GM21825 (cell line): ENCODE results near the gene BBC3.

ENCODE experiments used
- ATAC-seq: cut with Tn5 transposase; IDR thresholded peaks from one replicate; pipeline ENCODE4 v1.9.1; 2021; ENCODE audit warnings: mild to moderate bottlenecking, moderate library complexity; ENCODE audit not compliant: unreplicated experiment

BBC3 gene

DNA sequence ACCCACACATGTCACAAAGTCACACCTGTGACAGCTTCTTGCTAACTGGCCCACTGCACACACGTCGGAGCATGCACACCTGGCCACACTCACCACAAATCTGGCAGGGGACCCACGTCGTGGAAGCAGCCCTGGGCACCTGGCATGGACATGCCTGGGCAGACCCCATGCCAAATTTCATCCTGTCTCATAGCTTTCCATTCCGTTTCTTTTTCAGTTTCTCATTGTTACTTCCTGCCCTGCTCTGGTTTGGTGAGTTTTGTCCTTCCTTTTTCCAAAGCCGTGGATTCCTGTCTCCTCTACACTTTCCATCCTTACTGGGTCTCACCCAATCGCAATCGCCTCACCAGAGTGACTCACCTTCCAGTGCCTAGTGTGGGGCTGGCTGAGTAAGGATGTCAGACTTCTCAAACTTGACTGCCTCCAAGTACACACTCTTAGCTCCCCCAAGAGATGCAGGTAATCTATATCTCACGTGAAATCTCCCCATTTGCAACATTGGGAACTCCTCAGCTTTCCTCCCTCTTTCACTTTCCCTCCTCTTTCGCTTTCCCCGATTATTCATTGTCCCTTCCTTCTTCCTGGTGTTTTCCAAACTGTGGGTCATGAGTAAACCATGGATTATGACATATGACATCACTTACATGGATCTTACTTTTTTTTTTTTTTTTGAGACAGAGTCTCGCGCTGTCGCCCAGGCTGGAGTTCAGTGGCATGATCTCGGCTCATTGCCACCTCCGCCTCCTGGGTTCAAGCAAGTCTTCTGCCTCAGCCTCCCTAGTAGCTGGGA lies 1.6 kb upstream of the BBC3 start:
- no peak for ATAC-seq

DNA sequence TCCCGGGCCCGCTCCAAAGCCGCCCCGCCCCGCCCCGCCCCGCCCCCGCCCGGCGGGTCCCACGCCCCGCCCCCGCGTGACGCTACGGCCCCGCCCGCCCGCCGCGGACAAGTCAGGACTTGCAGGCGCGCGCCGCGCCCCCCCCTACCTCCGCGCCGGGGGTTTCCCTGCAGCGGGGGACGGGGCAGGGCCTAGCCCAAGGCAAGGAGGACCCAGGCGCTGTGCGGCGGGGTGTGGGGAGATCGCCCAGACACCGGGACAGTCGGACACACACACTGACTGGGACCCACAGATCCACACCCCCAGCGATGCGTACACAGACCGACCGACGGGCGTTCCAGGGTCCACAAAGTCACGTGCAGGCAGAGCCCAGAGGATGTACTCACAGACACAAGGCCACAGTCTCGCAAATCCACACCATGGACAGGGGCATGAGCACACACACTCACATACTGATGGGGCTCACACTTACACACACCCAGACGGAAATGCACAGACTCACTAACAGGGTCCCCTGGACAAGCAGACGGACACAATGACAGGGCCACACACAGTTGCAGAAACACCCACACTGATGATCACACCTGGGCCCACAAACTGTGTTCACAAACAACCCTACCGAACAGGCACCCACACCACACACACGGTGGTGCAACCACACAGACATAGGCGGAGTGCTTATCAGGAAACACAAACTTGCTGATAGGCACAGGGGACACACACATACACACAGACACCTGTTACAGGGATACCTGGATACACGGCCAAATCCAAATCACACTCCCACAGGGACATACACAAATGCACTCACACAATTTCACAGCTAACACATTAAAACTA lies 436 bp upstream of the BBC3 start:
- ATAC-seq, result peak; percentile 33

DNA sequence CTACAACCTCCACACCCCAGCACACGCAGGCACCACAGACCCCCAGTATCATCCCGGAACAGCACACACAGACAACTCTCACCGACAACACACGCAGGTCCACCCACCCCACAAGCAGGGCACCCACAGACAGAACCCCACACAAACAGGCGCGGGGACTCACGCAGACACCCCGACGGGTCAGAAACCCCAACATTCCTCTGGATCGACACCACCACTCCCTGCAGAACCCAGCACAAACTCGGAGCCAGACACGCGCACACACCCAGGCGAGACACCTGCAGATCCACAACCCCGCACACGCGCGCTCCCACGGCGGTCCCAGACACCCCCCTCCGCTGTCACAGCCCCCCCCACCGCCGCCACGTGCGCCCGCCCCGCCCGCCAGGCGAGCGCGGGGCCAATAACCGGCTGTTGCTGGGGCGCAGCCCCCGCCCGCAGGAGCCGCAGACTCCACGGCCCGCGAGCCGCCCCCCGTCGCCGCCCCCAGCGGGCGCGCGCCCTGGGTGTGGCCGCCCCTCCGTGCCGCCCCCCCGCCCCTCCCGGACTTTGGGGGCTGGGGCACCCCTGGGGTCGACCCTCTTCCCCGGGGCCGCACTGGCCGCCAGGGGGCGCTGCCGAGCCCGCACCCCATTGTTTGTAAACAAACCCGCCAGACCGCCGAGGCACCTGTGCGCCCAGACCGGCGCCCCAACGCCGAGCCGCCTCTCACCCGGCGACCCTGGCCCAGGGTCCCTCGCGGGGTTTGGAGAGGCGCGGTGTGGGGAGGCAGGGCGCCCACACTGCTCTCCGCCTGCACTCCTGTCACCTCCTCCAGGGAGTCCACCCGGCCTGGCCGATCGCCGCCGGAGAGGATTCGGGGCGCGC lies 712 bp downstream of the BBC3 start:
- no peak for ATAC-seq

DNA sequence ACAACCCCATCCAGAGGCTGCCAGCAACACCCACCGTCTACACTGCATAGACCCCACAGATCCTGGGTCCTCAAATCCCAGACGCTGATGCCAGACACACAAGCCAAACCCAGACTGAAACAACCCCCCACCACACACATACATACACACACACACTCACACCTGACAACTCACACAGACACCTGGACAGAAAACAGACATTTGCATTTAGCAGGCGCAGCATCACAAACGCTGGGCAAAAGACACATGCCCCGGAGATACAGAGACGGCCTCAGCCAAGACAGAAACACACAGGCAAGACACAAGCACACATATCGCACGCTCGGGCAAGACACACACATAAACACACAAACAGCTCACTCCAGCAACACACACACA lies 1.3 kb downstream of the BBC3 start:
- no peak for ATAC-seq

DNA sequence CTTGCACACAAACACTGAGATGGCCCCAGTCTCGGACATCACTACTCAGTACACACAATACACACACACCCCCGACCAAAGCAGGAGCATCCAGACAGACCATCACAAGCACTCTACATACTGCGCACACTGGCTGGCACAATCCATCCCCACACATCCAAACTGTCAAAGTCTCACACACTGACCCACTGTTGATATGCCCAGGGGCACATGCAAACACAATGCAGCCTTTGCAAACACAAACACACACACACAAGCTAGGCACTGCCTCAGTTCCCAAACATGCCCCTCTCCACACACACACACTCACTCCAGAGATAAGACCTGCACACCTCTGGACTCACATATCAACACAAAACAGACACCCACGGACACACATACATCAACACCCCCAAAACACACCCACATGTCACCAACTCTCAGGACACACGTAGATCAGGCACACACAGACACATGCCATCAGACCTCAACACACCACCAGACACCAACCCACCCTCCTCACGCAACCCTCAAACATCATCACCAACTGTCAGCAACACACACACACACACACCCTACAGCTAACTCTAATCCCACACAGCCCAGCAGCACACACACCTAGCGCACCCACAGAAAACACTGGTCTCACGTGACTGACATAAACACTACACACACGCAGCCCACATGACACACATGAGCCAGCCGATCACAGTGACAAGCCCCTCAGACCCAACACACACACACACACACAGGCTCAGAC lies 1.9 kb downstream of the BBC3 start:
- no peak for ATAC-seq

DNA sequence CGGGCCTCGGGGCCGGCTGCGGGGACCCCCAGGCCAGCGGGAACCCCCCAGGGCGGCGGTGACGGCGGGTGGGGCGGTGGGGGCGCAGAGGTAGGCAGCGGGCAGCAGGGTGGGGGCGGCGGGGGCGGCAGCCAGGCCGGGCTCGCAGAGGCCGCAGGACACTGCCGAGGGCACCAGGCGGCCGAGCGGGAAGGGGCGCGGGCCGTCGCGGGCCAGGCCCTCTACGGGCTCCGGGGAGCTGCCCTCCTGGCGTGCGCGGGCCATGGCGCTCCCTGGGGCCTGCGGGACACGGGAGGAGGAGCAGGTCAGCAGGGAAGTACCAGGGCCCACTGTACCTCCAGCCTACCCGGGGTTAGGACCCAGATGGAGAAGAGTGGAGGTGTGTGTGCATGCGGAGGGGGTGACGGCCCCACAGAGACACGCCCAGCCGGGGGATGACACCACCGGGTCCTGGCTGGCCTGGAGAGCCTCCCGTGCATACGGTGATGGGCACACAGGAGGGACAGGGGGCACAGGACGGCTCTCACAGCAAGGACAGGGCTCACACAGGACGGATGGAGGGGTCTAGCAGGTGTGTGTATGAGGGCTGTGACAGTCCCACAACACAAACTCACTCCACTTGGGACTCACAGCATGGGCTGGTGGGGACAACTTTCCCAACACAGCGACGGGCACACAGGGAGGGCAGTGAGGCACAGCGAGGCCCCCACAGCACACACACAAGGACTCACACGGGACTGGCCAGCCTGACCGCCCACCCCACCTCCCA lies 2.6 kb downstream of the BBC3 start:
- ATAC-seq, result no peak

DNA sequence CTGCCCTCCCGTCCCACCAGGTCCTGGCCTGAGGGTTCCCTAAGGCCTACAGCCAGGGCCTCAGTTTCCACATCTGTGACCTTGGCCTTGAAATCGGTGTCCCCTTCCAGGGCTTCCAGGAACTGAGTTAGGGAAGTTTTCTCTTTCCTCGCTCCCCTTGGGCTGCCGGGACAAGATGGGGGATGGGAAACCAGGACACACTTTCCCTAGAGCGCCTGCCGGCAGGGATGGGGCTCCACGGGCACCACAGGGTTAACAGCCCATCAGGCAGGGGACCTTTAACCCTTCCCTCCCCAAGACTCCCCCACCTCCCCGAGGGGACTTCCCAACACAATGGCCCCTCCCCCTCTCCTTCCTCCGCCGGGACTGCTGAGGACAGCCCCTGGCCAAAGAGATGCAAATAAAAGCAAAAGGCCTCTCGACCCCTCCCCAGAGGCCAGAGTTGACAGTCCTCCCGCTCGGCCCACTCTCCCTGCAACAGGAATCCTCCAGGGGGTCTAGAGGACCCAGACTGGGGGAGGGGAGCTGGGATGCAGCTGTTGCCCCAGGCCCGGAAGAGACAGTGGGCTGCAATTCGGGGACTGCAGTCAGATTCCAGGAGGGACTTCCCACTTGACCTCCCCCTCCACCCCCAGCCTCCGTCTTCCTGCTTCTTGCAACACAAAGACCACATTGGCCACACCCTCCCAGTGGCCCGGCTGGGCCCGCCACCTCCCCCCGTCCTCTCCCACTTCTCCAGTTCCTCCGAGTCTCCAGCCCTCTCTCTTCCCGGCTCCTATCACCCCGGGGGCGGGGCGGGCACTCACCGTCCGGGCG lies 3.4 kb downstream of the BBC3 start:
- no peak for ATAC-seq

DNA sequence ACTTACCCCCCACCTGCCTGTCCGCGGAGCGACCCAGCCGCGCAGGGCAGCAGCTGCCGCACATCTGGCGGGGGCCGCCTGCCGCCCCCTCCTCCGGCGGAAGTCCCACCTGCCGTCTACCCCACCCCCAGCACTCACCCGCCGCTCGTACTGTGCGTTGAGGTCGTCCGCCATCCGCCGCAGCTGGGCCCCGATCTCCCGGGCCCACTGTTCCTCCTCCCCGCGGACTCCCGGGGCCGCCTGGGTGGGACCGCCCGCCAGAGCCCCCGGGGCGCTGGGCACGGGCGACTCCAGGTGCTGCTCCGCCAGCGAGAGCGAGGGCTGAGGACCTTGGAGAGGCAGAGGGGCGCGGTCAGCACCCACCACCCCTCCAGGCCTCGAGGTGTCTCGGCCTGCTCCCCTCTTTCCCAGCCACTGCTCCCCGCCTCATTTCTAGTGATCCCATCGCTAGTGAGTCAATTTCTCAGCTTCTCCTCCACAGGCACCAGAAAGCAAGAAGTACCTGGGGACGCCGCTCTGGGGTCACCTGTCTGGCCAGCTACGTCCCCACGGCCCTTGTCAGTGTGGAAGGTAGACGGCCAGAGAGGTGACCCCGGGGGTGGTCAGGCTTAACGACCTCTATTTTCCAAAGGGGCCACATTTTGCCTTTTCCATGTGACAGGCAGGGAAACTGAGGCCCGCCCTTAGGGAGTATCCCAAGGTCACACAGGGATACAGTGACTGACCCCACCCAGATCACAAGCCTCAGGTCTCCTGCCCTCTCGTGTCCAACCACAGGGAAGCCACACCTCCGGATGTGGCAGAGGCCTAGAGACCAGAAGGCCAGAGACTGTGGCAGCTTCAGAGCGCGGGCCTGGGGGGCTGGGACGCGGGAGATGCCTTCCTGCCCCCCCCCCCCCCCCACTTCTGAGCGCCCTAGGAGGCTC lies 4.3 kb downstream of the BBC3 start:
- peak; percentile 31 for ATAC-seq

DNA sequence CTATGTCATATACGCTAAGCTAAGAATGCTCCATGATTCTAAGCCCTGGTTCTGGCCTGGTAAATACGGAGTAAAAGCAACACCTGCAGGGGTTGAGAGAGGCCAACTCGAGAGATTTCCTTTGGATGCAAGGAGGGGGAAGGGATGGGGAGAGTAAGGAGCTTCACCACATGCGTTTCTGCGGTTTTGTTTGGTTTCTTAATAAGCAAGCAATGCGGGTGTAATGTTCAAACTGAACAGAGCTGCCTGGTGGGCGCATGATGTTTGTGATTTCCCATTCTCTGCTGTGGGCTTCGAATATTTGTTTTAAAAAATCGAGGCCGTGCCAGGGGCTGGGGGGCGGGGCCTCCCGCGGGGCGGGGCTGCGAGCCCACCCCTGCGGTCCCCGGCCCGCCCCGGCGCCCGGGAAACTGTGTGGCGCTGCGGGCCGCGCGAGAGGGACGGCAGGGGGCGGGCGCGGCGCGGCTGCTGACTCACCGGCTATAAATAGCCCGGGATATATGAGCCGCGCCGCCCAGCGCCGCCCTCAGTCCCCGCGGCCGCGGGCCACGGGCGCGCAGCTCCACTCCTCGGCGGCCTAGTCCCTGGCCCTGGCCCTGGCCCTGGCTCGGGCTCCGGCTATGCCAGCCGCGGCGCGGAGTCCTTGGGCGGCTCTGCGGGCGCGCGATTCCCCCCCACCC lies 5.1 kb downstream of the BBC3 start:
- peak; percentile 34 for ATAC-seq

DNA sequence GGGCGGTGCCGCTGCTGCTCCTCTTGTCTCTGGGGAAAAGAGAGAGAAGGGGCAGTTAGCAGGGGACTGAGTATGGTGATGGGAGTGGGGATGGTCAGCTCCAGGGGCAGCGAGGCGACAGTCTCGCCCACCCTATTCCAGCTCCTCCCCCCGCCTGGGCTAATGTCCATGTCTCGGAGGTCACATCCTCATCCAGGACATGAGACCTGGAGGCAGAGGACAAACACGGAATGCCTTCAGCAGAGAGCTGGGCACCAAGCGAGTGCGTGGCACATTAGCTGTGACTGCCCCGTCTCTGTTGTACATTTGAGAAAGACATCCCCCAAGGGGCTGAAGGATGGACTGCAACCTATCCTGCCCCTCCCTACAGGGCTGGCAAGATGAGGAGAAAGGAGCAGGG lies 9.1 kb downstream of the BBC3 start:
- no peak for ATAC-seq

DNA sequence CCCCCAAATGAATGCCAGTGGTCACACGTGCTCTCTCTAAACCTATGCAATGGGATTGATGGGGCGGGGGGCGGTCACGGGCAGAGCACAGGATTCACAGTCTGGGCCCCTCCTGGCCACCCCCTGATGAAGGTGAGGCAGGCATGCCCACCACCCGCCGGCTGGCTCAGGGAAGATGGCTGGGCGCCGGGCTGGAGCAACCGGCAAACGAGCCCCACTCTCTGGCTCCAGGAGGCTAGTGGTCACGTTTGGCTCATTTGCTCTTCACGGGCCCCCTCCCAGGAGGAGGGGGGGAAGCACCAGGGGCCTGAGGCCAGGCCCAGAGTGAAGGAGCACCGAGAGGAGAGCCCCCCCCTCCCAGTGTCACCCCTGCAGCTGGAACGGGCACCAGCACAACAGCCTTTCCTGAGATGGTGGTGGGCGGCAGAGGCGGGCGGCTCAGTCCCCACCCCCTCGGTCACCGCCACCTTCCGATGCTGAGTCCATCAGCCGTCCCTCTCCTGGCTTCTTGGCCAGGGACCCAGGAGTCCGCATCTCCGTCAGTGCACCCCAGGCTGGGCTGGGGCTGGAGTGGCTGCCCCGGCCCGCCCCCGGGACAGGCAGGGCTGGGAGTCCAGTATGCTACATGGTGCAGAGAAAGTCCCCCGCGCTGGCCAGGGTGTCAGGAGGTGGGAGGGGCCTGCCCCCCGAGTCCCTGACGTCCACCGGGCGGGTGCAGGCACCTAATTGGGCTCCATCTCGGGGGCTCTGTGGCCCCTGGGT lies 9.7 kb downstream of the BBC3 start:
- no peak for ATAC-seq

DNA sequence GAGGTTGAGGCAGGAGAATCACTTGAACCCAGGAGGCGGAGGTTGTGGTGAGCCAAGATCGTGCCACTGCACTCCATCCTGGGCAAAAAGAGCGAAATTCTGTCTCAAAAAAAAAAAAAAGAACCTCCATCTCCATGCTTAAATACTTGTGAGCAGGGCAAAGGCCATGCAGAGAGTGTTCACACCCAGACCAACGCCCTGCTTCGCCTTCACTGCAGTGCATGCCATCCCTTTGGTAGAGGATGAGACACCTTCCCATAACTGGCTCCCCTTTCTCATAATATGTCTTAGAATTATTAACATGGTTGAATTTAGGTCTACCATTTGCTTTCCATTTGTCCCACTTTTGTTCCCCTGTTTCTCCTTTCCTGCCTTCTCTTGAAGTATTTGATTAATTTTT lies 15.4 kb downstream of the BBC3 start:
- ATAC-seq, result no peak

DNA sequence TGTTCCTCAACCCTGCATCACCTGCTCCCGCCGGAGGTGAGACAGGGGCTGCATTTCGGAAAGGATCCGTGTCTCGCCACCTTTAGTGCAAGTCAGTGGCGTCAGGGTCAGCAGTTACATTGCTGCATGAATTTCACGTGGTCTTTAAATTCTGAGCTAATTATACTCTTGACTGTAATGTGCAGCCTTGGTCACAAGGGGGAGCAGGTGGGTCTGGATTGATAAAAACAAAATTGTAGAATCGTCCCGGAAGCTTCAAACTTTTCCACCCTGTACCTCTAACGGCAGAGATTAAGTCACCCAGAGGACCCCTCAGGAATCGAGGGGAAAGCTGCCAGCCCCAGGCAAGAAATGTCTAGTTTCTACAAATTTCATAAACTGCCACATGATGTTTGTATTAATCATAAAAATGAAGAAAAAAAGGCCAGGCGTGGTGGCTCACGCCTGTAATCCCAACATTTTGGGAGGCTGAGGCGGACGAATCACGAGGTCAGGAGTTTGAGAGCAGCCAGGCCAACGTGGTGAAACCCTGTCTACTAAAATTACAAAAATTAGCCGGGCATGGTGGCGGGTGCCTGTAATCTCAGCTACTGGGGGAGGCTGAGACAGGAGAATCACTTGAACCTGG lies 20.2 kb downstream of the BBC3 start:
- ATAC-seq, result no peak

DNA sequence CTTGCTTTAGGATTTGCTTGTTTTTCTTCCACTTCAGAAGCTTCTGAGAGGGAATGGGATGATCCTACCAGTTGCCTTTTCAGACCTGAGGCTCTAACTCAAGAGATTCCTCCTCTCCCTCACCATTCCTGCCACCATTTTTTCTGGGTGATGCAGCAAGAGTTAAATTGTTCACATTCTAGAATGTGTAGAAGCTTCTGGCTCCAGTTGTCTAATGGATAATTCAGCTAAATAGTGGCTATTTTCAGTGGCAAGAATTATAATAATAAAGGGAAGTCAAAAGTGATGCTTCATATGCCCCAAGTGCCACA lies 20.9 kb downstream of the BBC3 start:
- no peak for ATAC-seq

DNA sequence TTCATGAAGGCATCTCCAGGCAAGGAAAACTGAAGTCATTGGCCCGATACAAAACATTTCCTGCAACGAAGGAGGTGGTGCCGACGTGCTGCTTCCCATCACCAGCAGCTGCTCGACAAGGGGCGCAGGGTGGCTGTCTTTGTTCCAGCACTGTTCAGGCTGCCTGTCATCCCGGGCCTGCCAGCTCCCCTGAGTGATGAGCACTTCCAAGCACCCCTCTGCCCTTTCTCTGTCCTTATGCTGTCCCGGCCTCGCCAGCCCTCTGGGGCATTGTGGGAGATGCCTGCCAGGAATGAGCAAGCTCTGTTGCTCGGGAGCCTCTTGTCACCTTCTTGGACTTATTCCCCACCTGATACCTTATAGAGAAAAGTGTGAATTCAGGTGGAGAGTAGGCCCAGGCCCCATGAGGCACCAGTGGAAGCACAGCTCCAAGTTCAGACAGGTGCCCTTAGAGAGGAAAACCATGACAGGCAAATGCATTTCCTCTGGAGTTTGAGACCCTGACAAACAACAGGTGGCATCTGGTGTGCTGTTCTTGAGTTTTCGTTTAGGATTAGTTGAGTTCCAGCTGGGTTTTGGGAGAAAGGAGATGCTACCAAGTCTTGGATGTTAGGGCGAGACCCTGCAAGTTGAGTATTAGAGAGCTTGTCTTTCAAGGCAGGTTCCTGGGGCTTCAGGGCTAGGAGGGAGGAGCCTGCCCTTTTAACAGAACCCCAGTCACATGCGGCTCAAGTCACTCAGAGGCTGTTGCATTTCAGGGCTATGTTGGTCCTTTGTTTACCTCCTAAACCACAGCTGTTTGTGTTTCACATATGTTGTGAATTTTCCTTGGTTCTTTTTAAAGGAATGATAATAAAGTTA lies 21.4 kb downstream of the BBC3 start:
- ATAC-seq, result no peak

DNA sequence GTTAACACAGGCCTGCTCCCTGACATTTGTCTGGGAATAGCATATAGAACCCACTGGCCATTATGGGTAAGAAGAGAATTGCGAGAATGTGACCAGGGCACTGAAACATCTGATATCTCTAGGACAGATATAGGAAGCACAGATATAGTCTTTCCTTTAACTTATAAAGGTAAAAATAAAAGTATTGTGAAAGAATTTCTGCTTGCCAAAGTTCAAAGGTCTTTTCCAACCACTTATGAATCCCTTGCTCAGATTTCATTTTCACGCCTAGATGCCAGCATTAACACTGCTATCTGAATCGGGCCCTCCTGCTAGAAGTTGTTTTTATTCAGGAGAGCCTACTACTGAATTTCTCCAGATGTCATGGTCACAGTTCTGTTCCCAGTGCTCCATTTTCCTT lies 27.7 kb downstream of the BBC3 start:
- ATAC-seq, result no peak
